Mononuclear cell (primary cell): Measurements from ENCODE around the gene S100B. TPM values are rescaled to one million over a fixed set of nuclear protein-coding genes. Genes with fewer than 3 reads are reported as not detected.

Experiments
- H3K27me3 ChIP-seq: 2 replicates; pipeline ENCODE4 v1.6.0; 2011; ENCODE audit warnings: low read length, control low read depth; ENCODE audit not compliant: insufficient read depth
- H3K4me1 ChIP-seq: 2 replicates; pipeline ENCODE4 v1.5.1; 2011; ENCODE audit warnings: mild to moderate bottlenecking, low read length, control low read depth; ENCODE audit not compliant: insufficient read depth
- H3K4me3 ChIP-seq: 2 replicates; pipeline ENCODE4 v1.5.1; 2011; ENCODE audit warnings: mild to moderate bottlenecking, low read length, moderate library complexity
- H3K9me3 ChIP-seq: 2 replicates; pipeline ENCODE4 v1.5.1; 2011; ENCODE audit warnings: low read depth, mild to moderate bottlenecking, control low read depth, low read length
- total RNA-seq: library from RNA; depleted of rRNA; stranded (reverse); fragments of >200 nt; gene quantifications from one replicate; pipeline ENCODE4 v1.2.3, GENCODE V29; 2012

Gene S100B
- total RNA-seq, 1 donor = 20.8 TPM

DNA sequence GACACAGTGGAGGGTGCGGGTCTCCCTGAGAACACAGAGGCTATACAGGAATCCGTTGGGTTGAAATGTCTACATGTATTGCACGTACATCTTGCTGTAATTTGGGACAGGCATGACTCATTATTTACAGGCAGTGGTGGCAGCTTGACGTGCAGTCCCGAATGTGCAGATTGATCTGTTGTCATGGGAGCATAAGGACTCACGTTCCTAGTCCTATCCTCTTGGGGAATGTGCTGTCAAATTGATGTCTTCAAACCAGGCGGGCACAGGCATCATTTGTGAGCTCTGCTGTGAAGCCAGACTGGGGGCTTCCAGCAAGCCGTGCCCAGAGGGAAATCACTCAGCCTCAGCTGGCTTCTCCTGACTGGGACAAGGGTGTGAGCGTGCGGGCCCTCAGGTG lies 40.5 kb downstream of the S100B start:
- Histone ChIP-seq H3K27me3 (no peaks in the 10 kb centered on the region), H3K4me3 (no peak overlapping the region), H3K4me1 (peaks cover 39% of the 10 kb centered on the region), H3K9me3 (no peaks in the 10 kb centered on the region)

GRCh38 chr21:46562964-46563607 lies 41.8 kb downstream of the S100B start:
- H3K27me3 ChIP-seq = no peaks in the 10 kb centered on the region
- no peak overlapping the region for H3K4me3 ChIP-seq
- H3K9me3 ChIP-seq = no peaks in the 10 kb centered on the region
- peaks cover 50% of the 10 kb centered on the region for H3K4me1 ChIP-seq

DNA sequence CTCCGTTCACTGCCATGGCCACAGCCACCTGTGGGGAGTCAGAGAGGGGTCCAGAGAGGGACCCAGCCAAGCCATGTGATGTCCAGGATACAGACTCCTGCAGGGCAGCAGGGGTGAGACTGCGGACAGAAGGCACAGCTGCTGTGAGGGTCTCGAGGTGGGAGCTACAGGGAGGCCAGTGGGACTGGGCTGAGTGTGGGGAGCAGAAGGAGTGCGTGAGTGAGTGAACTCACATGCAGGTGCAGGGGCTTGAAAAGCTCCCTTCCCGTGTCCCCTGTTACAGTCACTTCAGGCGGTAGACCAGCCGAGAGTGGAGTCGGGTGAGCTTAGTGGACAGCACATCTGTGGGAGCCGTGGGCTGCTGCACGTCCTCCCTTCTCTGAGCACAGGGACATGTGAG lies 42.4 kb downstream of the S100B start:
- H3K9me3 ChIP-seq = no peaks in the 10 kb centered on the region
- H3K4me3 ChIP-seq = no peak overlapping the region
- no peaks in the 10 kb centered on the region for H3K27me3 ChIP-seq
- peaks cover 56% of the 10 kb centered on the region for H3K4me1 ChIP-seq

DNA sequence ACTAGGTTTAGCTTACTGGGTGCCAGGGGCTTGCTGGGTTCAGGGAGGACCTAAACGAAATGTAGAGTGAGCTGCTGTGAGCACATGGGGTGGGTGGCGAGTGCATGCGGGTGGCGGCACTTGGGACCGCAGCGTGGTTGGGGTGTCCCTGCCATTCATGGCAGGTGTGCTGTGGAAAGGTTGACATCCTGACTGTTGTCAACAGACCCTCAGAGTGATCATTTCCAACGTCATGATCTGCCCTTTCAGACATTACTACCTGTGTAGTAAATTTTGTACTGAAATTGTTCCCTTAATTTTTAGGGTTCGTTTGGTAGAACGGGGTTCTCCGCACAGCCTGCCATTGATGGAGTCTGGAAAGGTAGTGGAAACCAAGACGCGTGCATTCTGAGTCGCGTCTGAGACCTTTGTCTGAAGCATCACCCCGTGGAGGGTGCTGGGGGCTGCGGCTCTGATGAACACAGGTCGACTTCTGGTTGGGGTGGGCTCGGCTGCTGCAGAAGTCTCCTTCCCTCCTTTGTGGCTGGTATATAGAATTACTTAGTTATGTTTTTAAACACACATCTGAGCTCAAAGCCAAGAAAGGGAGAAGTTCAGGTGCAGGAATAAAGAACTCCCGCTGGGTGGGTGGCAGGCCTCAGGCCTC lies 43.3 kb downstream of the S100B start:
- Histone ChIP-seq H3K27me3 (no peaks in the 10 kb centered on the region), H3K4me3 (no peak overlapping the region), H3K9me3 (no peaks in the 10 kb centered on the region), H3K4me1 (peaks cover 51% of the 10 kb centered on the region)

- no peaks in the 10 kb centered on the region for H3K9me3 ChIP-seq
- peaks cover 51% of the 10 kb centered on the region for H3K4me1 ChIP-seq
- H3K4me3 ChIP-seq = no peak overlapping the region
- H3K27me3 ChIP-seq = no peaks in the 10 kb centered on the region
These were observed 44.1 kb downstream of the S100B start for GRCh38 chr21:46560568-46561444.

GRCh38 chr21:46559291-46559983 lies 45.4 kb downstream of the S100B start:
- Histone ChIP-seq H3K4me3 (no peak overlapping the region), H3K27me3 (no peaks in the 10 kb centered on the region), H3K9me3 (no peaks in the 10 kb centered on the region), H3K4me1 (peaks cover 51% of the 10 kb centered on the region)

DNA sequence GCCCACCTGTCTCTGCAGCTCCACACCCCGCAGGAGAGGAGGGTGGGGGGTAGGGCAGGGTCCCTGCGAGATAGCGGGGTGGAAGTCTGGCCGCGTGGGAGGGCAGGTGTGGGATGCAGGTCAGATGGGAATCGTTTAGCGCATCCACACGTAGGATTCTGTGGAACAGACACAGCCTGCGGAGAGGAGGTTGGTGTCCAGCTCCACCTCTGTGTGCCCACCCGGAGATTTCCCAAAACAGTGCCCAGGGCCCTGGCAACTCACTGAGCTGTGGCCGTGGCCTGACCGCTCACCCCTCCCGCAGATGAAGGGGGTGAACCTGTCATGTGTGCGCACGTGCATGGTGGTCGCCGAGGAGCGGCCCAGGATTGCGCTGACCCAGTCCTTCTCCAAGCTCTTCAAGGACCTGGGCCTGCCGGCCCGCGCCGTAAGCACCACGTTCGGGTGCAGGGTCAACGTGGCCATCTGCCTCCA lies 46.9 kb downstream of the S100B start:
- Histone ChIP-seq H3K4me3 (no peak overlapping the region), H3K27me3 (no peaks in the 10 kb centered on the region), H3K4me1 (peaks cover 62% of the 10 kb centered on the region)

GRCh38 chr21:46557469-46557868 lies 47.4 kb downstream of the S100B start:
- Histone ChIP-seq H3K4me1 (peaks cover 64% of the 10 kb centered on the region), H3K9me3 (no peaks in the 10 kb centered on the region), H3K27me3 (no peaks in the 10 kb centered on the region), H3K4me3 (no peak overlapping the region)

More for the DNA sequence above, 46.9 kb downstream of the S100B start:
- no peaks in the 10 kb centered on the region for H3K9me3 ChIP-seq

- Histone ChIP-seq H3K27me3 (no peaks in the 10 kb centered on the region), H3K4me3 (no peak overlapping the region), H3K9me3 (no peaks in the 10 kb centered on the region), H3K4me1 (peaks cover 65% of the 10 kb centered on the region)
These were observed 48.1 kb downstream of the S100B start for GRCh38 chr21:46556802-46557201.

- no peaks in the 10 kb centered on the region for H3K27me3 ChIP-seq
- no peak overlapping the region for H3K4me3 ChIP-seq
- H3K9me3 ChIP-seq = no peaks in the 10 kb centered on the region
- H3K4me1 ChIP-seq = peaks cover 66% of the 10 kb centered on the region
These were observed 49.2 kb downstream of the S100B start for GRCh38 chr21:46555678-46556077.

GRCh38 chr21:46555225-46555617 lies 49.7 kb downstream of the S100B start:
- Histone ChIP-seq H3K4me1 (peaks cover 66% of the 10 kb centered on the region), H3K27me3 (no peaks in the 10 kb centered on the region), H3K9me3 (no peaks in the 10 kb centered on the region), H3K4me3 (no peak overlapping the region)

DNA sequence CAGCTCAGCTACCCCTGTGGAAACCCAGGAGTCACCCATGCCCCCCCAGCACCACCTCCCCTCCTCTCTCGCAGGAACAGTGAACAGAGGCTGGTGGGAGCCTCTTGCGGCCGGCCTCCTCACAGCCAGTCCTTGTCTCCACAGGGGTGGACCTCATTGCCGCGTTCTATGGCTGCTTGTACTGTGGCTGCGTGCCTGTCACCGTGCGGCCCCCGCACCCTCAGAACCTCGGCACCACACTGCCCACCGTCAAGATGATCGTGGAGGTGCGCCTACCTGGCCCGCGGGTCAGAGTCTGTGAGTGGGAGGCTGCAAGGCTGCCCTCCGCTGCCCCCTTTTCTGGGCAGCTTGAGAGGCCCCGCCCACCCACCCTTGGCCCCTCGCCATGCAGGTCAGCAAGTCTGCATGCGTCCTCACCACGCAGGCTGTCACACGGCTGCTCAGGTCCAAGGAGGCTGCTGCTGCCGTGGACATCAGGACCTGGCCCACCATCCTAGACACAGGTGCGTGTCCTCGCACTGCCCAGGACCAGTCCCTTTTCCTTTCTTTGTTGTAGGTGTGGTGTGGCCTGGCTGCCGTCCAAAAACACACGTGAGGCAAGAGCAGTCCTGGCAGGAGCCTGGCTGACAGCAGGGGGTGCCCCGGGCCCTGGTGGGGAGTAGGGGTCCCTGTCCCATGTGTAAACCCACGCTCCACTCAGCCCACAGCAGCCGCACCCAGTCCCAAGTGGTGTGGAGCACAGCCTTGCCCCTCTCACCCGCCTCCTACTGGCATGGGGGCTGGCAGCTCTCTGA lies 50.3 kb downstream of the S100B start:
- Histone ChIP-seq H3K4me3 (no peak overlapping the region), H3K27me3 (no peaks in the 10 kb centered on the region), H3K9me3 (no peaks in the 10 kb centered on the region), H3K4me1 (peaks cover 66% of the 10 kb centered on the region)

DNA sequence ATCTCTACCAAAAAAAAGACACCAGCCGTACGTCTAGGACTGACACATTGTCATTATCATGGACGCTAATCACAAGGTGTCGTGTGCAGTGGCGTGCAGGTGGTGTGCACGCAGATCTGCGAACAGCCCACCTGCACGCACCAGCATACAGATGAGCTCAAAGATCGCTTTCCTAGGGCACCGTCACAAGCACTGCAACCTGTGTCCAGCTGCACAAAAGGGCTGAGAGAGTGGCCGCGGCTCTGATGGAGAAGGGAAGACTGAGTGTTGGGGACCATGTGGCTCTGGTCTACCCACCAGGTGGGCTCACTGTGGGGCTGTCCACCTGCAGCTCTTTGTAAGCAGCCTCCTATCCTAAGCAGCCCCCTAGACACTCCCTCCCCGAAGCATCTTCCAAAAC lies 50.9 kb downstream of the S100B start:
- Histone ChIP-seq H3K4me1 (peaks cover 61% of the 10 kb centered on the region), H3K27me3 (no peaks in the 10 kb centered on the region), H3K4me3 (no peak overlapping the region), H3K9me3 (no peaks in the 10 kb centered on the region)

DNA sequence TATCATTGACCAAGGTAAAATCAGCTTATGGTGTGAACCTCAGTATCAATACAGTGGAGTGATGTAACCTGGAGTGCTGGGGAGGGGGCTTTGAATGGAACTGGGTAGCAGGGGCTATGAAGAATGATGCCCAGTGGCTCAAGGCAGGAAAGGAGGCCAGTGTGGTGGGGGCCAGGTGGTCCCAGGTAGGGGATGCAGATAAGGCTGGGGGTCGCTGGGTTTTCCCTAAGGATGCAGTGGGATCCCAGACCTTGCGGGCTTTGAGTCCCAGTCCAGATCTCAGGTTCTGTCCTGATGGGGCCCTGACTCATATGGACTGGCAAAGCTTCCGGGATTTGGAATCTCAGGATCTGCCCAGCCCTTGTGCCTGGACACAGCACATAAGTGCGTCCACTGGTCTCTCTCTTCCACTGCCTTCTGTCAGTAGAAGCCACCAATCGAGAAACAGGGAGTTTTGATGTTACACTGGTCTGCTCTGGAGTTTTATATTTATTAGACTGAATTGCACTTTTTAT lies 52.0 kb downstream of the S100B start:
- Histone ChIP-seq H3K27me3 (no peaks in the 10 kb centered on the region), H3K4me3 (no peak overlapping the region), H3K9me3 (no peaks in the 10 kb centered on the region), H3K4me1 (peaks cover 53% of the 10 kb centered on the region)
